T-cell (primary cell): ENCODE data around the gene TBC1D12. TPM values are rescaled to one million over a fixed set of nuclear protein-coding genes. Genes with fewer than 3 reads are reported as not detected.
A peak's percentile ranks its signal among the peaks of the same experiment; 100 is the strongest.
"Not testable (repeated sequence)": the region's sequence is repeated elsewhere in the genome, so short reads cannot be mapped to it uniquely, and the experiment has no call there.

Experiments used
- ATAC-seq, 4 experiments: fragments of 200-7000 bp in 3 of 4; fragments of 150-1000 bp in 1 of 4; cut with Tn5 transposase; replicated peaks in 1 of 4; 1 replicate in 3 of 4; 2 replicates in 1 of 4; pipeline ENCODE4 v1.10.0; 2021; ENCODE audit warnings: moderate library complexity in 3 of 4, mild to moderate bottlenecking in 2 of 4, moderate number of reproducible peaks in 1 of 4
- CTCF ChIA-PET, 2 donors: fragments of 300-600 bp; sonication (Branson Sonifier 250); formaldehyde crosslinking; loops; one replicate each; lab custom pipeline; 2022; ENCODE audit warnings: antibody characterized with exemption in 2 of 2; lab: Charles Lee
- POLR2A ChIA-PET, 2 donors: fragments of 300-600 bp; sonication (Branson Sonifier 250); formaldehyde crosslinking; loops; one replicate each; lab custom pipeline; 2022; ENCODE audit warnings: antibody characterized with exemption in 2 of 2; lab: Charles Lee
- DNase-seq, 35 experiments: peaks; one replicate each; pipeline versions ENCODE4 v3.0.0 to v3.0.0-alpha.2; 2013 to 2023
- H3K27ac ChIP-seq: one replicate; pipeline ENCODE4 v1.5.1; 2013; ENCODE audit warnings: low read length
- H3K27me3 ChIP-seq, 2 experiments: replicated peaks in 1 of 2; 1 replicate in 1 of 2; 2 replicates in 1 of 2; pipeline versions ENCODE4 v1.6.1 to v1.7.0; 2013; ENCODE audit warnings: low read length in 1 of 2, mixed read lengths in 1 of 2; ENCODE audit not compliant: control insufficient read depth in 2 of 2, insufficient read depth in 2 of 2; ENCODE audit errors: extremely low read depth in 1 of 2
- H3K36me3 ChIP-seq, 2 donors: 1 replicate in 1 of 2; 2 replicates in 1 of 2; pipeline versions ENCODE4 v1.6.1 to v1.7.0; 2013; ENCODE audit warnings: low read length in 1 of 2; ENCODE audit not compliant: control insufficient read depth in 2 of 2, insufficient read depth in 1 of 2; ENCODE audit errors: extremely low read depth in 1 of 2
- H3K4me1 ChIP-seq, 2 experiments: 1 replicate in 1 of 2; 2 replicates in 1 of 2; pipeline versions ENCODE4 v1.6.1 to v1.7.0; 2013; ENCODE audit warnings: low read length in 2 of 2, mixed read lengths in 1 of 2; ENCODE audit not compliant: insufficient read depth in 2 of 2, control insufficient read depth in 1 of 2; ENCODE audit errors: extremely low read depth in 1 of 2
- H3K4me3 ChIP-seq, 2 donors: 1 replicate in 1 of 2; 2 replicates in 1 of 2; pipeline versions ENCODE4 v1.5.1 to v1.7.0; 2013; ENCODE audit warnings: mild to moderate bottlenecking in 2 of 2, low read length in 1 of 2, moderate library complexity in 1 of 2; ENCODE audit not compliant: control insufficient read depth in 1 of 2; ENCODE audit errors: extremely low read depth in 1 of 2
- H3K9me3 ChIP-seq: 2 replicates; pipeline ENCODE4 v1.7.0; 2013
- H3K27ac Mint-ChIP-seq, 2 donors: one replicate each; pipeline ENCODE4 v1.8.0; 2020 to 2021; ENCODE audit warnings: mild to moderate bottlenecking in 2 of 2, mixed read lengths in 2 of 2
- H3K27me3 Mint-ChIP-seq, 2 donors: one replicate each; pipeline ENCODE4 v1.8.0; 2021 to 2022; ENCODE audit warnings: mixed read lengths in 2 of 2
- H3K36me3 Mint-ChIP-seq: one replicate; pipeline ENCODE4 v1.8.0; 2021; ENCODE audit warnings: mixed read lengths
- H3K4me1 Mint-ChIP-seq, 3 donors: one replicate each; pipeline ENCODE4 v1.8.0; 2020 to 2022; ENCODE audit warnings: mixed read lengths in 3 of 3, mild to moderate bottlenecking in 1 of 3
- H3K4me3 Mint-ChIP-seq, 3 donors: one replicate each; pipeline ENCODE4 v1.8.0; 2020 to 2022; ENCODE audit warnings: mild to moderate bottlenecking in 3 of 3, mixed read lengths in 3 of 3, moderate library complexity in 3 of 3
- H3K9me3 Mint-ChIP-seq, 3 donors: one replicate each; pipeline ENCODE4 v1.8.0; 2020 to 2022; ENCODE audit warnings: mixed read lengths in 3 of 3
- WGBS: methylation state at CpG from one replicate; pipeline ENCODE4 v1.1.5; 2013; ENCODE audit warnings: missing lambda C conversion rate; ENCODE audit not compliant: insufficient coverage; 5-methylcytosine and 5-hydroxymethylcytosine counted together
- total RNA-seq, 35 experiments: library from RNA in 6 of 35; stranded (reverse) in 6 of 35; fragments of 120-200 nt in 1 of 35; gene quantifications; one replicate each; pipeline versions ENCODE4 v1.2.1 to v1.2.4 and lab custom pipeline; 2013 to 2026

TBC1D12 gene
- total RNA-seq, 5 donors from 2014 or later (not counting 1 experiment from before 2014, with no cell fraction given), result 0.16 to 0.53 (median 0.27) TPM; not detected in 1

DNA sequence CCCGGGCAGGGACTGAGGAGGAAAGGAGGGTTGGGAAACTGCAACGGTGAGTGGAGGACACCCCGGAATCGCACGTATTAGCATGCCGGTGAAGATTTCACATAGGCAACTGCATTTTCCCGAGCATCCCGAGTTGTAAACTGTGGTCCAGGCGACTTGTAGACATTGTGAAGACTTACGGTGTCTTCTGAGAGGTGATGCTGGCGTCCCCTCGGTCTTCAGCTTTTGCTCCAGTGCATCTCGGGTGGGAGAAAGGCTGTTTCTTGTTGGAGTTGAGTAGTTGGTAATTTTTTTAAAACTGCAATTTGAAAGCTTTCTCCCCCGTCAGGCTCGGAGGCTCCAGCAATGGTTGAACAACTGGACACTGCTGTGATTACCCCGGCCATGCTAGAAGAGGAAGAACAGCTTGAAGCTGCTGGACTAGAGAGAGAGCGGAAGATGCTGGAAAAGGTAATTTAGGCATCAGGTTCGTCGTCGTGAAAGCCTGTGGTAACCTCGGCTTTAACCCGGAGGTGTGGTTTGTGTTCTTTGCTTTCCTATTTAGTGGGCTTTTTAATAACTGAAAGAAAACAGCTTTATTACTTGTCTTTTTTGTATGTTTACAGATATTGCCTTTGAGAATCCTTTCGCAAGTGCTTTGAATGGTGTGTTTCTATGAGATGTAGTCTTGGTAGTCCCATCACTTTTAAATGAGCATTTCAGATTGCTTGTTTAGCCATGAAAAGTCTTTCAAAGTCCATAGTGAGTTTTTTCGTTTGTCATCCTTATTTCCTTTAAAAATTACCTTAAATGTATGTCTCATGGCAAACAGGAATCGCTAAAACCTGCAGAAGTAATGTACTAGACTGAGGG is 143.9 kb downstream of the TBC1D12 start:
- Histone ChIP-seq H3K4me3 (peak overlapping the region; percentile 73 to 99), H3K4me1 (peaks cover 11% of the 10 kb centered on the region in 2 experiments), H3K27me3 (no peaks in the 10 kb centered on the region), H3K36me3 (no peaks in the 10 kb centered on the region), H3K9me3 (no peaks in the 10 kb centered on the region), H3K27ac (no peak overlapping the region)
- H3K9me3 Mint-ChIP-seq, result no peaks in the 10 kb centered on the region
- WGBS, result 0% methylated on average over 16 of the region's 25 CpGs
- peak overlapping the region; percentile 90 to 98 (median 96) for H3K4me3 Mint-ChIP-seq
- ATAC-seq (no peak), DNase-seq (peak in 4 of 35 experiments; percentile 1 to 20 (median 2))
- ChIA-PET POLR2A (interaction anchor here in 1 of 2 donors (0.6 kb wide), 2 partner anchors 10 to 1050 kb away, joined by 3 read pairs; partner anchors contain the start of gene CEP55), CTCF (interaction anchor here in 1 of 2 donors (0.6 kb wide), 1 partner anchor 185 kb away, joined by 3 read pairs; no protein-coding TSS in a partner anchor)
- H3K36me3 Mint-ChIP-seq, result no peaks in the 10 kb centered on the region
- peak overlapping the region; percentile 77 to 90 for H3K27ac Mint-ChIP-seq
- peaks cover 0 to 3% of the 10 kb centered on the region in 2 donors for H3K27me3 Mint-ChIP-seq
- H3K4me1 Mint-ChIP-seq, result peaks cover 22 to 26% (median 24%) of the 10 kb centered on the region in 3 donors

DNA sequence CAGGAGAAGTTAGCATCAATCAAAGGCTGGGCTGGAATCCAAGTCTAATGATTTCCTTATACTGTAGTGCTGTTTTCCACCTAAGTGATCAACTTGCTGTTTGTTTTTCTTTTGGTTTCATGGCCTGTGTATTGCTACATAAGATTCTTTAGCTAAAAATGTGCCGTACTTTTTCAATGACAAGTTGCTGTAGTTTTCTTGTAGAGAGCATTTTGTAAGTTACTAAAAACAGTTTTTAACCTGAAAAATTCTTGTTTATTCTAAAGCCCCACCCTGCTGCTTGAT is 144.5 kb downstream of the TBC1D12 start:
- WGBS, result no CpG with 5 or more reads among the region's 1 CpG
- H3K36me3 Mint-ChIP-seq, result no peaks in the 10 kb centered on the region
- peak overlapping the region in 1 of 2 donors; percentile 34 for H3K27ac Mint-ChIP-seq
- H3K4me1 ChIP-seq, result peaks cover 11% of the 10 kb centered on the region in 2 experiments
- peaks cover 22 to 26% (median 24%) of the 10 kb centered on the region in 3 donors for H3K4me1 Mint-ChIP-seq
- no peaks in the 10 kb centered on the region for H3K36me3 ChIP-seq
- DNase-seq (peak in 1 of 35 experiments; percentile 11), ATAC-seq (no peak)
- H3K9me3 ChIP-seq, result no peaks in the 10 kb centered on the region
- H3K4me3 Mint-ChIP-seq, result peak overlapping the region; percentile 90 to 98 (median 96)
- POLR2A ChIA-PET, result no interaction called here
- peaks cover 0 to 3% of the 10 kb centered on the region in 2 donors for H3K27me3 Mint-ChIP-seq
- H3K27ac ChIP-seq, result no peak overlapping the region
- H3K9me3 Mint-ChIP-seq, result no peaks in the 10 kb centered on the region
- no peaks in the 10 kb centered on the region for H3K27me3 ChIP-seq
- H3K4me3 ChIP-seq, result no peak overlapping the region
- CTCF ChIA-PET, result interaction anchor here in 1 of 2 donors (0.6 kb wide), 1 partner anchor 21 kb away, joined by 3 read pairs; no protein-coding TSS in a partner anchor

DNA sequence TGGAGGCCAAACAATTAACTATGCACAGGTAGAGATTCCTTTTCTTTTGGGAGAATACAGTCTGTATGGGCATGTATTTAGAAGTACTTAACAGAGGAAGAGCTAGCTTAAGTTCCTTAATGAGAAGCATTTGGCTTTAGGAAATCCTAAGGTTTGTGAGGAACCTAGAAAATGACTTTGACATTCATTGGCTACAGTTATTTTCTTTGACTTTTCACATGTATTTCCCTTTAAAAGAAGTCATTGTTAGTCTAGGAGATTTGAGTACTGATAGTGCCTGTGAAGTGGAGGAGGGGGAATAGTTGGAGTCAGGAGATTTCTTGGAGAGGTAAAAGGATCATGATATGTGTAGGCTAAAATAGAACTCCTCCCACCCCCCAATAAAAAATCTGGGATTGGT is 146.9 kb downstream of the TBC1D12 start:
- no peak overlapping the region for H3K4me3 ChIP-seq
- H3K27ac Mint-ChIP-seq, result no peak overlapping the region
- H3K9me3 Mint-ChIP-seq, result no peaks in the 10 kb centered on the region
- no peak overlapping the region for H3K27ac ChIP-seq
- H3K36me3 Mint-ChIP-seq, result no peaks in the 10 kb centered on the region
- H3K4me3 Mint-ChIP-seq, result no peak overlapping the region
- peaks cover 11% of the 10 kb centered on the region in 2 experiments for H3K4me1 ChIP-seq
- ATAC-seq, result no peak
- H3K9me3 ChIP-seq, result no peaks in the 10 kb centered on the region
- no peaks in the 10 kb centered on the region for H3K27me3 ChIP-seq
- peaks cover 22 to 26% (median 24%) of the 10 kb centered on the region in 3 donors for H3K4me1 Mint-ChIP-seq
- POLR2A ChIA-PET, result no interaction called here
- peaks cover 0 to 2% of the 10 kb centered on the region in 2 donors for H3K27me3 Mint-ChIP-seq
- no peak for DNase-seq
- CTCF ChIA-PET, result no interaction called here
- H3K36me3 ChIP-seq, result no peaks in the 10 kb centered on the region

DNA sequence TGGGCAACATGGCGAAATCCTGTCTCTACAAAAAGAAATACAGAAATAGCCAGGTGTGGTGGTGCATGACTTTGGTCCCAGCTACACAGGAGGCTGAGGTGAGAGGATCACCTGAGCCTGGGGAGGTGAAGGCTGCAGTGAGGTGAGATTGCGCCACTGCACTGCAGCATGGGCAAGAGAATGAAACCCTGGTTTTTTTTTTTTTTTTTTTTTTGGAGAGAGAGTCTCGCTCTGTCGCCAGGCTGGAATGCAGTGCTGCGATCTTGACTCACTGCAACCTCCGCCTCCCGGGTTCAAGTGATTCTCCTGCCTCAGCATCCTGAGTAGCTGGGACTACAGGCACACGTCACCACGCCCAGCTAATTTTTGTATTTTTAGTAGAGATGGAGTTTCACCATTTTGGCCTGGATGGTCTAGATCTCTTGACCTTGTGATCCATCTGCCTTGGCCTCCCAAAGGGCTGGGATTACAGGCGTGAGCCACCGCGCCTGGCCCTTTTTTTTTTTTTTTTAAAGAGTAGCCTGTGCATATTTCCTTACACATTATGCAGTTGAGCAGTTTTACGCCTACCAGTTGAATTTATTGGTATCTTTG is 165.5 kb downstream of the TBC1D12 start:
- H3K27me3 ChIP-seq, H3K9me3 Mint-ChIP-seq, H3K27ac Mint-ChIP-seq, H3K4me1 Mint-ChIP-seq, H3K4me3 ChIP-seq, H3K4me3 Mint-ChIP-seq, H3K27ac ChIP-seq, H3K4me1 ChIP-seq, ATAC-seq, CTCF ChIA-PET, H3K9me3 ChIP-seq, H3K36me3 ChIP-seq, DNase-seq, H3K27me3 Mint-ChIP-seq: not testable (repeated sequence)
- H3K36me3 Mint-ChIP-seq, result peaks cover 17% of the 10 kb centered on the region
- POLR2A ChIA-PET, result interaction anchor here in 1 of 2 donors (0.7 kb wide), 1 partner anchor 13 kb away, joined by 6 read pairs; no protein-coding TSS in a partner anchor
- WGBS, result 97% methylated on average over 9 of the region's 13 CpGs

DNA sequence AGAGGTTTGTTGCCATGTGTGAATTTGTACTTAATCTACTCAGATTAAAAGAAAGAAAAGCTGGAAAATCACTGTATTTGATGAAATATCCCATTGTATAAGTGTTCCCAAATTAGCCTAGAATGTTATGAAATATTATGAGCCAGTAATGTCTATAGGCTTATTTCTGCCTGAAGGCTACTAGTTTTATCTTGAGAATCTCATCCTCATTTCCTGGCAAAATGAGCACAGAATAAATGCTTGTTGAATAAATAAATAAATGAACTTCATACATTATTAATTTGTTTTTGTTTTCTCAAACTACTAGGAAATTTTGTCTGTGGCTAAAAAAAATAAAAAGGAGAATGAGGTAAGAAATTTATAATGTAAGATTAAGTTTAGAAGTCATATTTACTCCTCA is 168.7 kb downstream of the TBC1D12 start:
- H3K27me3 Mint-ChIP-seq, result no peaks in the 10 kb centered on the region
- ChIA-PET CTCF (no interaction called here), POLR2A (no interaction called here)
- DNase-seq (no peak), ATAC-seq (no peak)
- Histone ChIP-seq H3K27ac (no peak overlapping the region), H3K9me3 (no peaks in the 10 kb centered on the region), H3K4me3 (no peak overlapping the region), H3K36me3 (no peaks in the 10 kb centered on the region), H3K27me3 (no peaks in the 10 kb centered on the region), H3K4me1 (no peaks in the 10 kb centered on the region)
- H3K4me3 Mint-ChIP-seq, result no peak overlapping the region
- no peak overlapping the region for H3K27ac Mint-ChIP-seq
- H3K4me1 Mint-ChIP-seq, result no peaks in the 10 kb centered on the region
- no peaks in the 10 kb centered on the region for H3K9me3 Mint-ChIP-seq
- peaks cover 11% of the 10 kb centered on the region for H3K36me3 Mint-ChIP-seq

DNA sequence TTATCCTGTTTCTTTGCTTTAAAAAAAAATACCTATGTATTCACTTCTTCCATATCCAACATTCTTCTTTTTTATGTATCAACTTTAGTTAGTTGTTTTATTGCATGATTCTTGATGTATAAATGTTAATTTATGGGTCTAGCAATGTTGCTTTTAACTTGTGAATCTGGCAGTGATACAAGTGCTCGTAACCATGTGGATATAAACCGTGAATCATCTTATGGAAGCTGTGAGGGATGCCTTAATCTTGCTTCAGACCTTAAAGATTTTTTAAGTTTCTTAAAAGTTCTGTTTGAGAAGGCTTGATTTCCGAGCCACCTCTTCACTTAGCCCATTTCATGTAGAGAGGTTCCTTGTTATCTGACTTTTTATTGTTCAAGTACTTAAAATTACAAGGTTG is 169.2 kb downstream of the TBC1D12 start:
- Histone ChIP-seq H3K4me3 (no peak overlapping the region), H3K9me3 (no peaks in the 10 kb centered on the region), H3K4me1 (no peaks in the 10 kb centered on the region), H3K27ac (no peak overlapping the region), H3K36me3 (no peaks in the 10 kb centered on the region), H3K27me3 (no peaks in the 10 kb centered on the region)
- H3K4me1 Mint-ChIP-seq, result no peaks in the 10 kb centered on the region
- no peak overlapping the region for H3K27ac Mint-ChIP-seq
- H3K4me3 Mint-ChIP-seq, result no peak overlapping the region
- DNase-seq, result no peak
- no CpG with 5 or more reads among the region's 3 CpGs for WGBS
- no peak for ATAC-seq
- H3K36me3 Mint-ChIP-seq, result peaks cover 11% of the 10 kb centered on the region
- H3K27me3 Mint-ChIP-seq, result no peaks in the 10 kb centered on the region
- CTCF ChIA-PET, result no interaction called here
- POLR2A ChIA-PET, result no interaction called here
- no peaks in the 10 kb centered on the region for H3K9me3 Mint-ChIP-seq
